NCI-H2171 treated with DMSO at 0.1 percent for 48 hours (cell line): ENCODE data around the gene TOX4.
"Not testable (repeated sequence)": the region's sequence is repeated elsewhere in the genome, so short reads cannot be mapped to it uniquely, and the experiment has no call there.

ENCODE experiments used
- DNase-seq: peaks from one replicate; lab custom pipeline; 2025; lab: John Stamatoyannopoulos, UW

Gene TOX4

DNA sequence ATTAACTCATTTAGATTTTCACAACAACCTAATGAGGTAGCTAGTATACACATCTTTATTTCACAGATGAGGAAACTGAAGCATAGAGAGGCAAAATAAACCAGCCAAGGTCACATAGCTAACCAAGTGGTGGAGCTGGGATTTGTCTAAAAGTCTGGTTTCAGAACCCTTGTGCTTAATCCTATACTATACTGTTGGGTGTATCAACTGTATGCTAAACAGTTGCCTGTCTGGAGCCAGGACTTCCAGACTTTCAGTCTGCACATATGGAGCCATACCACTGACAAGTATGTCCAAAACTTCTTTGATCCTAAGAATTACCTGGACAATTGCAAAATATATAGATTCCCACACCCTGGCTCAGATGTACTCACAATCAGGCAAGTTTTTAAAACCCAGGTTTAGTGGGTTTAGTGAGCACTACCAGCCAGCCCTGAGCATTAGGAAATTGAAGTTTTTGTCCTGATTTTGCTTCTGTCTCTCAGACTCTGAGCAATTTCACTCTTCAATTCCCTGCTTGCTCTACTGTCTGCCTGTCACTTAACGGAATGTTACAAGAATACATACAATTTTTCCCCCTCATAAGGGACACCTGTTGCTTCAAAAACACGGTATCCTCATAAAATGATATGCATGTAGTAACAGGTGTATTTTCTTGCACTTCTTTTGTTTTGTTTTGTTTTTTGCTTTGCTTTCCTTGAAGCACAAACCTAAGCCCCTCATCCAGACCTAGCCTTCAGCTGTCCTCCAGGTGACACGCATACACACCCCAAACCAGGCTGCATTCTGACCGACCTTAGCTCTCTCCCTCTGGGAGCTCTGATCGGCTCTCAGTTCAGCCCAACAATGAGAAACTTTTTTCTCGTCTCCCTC, 58.8 kb downstream of the TOX4 start:
- DNase-seq = no peak

DNA sequence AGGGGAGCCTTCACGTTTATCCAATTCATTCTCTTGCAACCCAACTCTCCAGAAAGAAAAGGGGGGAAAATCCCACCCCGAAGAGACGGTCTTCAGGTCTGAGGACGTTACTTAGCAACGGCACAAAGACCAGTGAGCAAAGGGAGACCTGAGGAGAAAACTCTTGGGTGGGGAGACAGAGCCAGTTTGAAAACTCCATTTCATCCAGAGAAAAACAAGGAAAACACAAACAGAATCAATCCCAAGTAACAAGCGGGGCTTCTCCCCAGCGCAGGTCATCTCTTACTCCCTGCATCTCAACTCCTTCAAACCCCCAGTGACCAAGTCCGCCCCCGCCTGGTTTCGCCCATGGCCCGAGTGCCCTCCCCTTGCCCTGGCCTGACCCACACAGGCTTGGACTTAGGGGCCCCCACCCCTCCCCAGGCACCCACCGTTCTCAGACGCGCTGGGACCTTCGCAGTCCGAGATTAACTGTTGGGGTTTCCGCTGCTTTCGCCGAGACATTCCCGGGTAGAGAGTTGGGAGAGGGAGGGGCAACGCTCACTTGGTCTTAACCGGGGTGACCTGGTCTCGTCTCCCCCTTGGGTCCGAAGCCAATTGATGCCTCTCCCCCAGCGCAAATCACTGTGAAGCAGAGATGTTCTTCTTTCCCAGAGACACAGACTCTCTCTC, 59.6 kb downstream of the TOX4 start:
- DNase-seq = no peak

DNA sequence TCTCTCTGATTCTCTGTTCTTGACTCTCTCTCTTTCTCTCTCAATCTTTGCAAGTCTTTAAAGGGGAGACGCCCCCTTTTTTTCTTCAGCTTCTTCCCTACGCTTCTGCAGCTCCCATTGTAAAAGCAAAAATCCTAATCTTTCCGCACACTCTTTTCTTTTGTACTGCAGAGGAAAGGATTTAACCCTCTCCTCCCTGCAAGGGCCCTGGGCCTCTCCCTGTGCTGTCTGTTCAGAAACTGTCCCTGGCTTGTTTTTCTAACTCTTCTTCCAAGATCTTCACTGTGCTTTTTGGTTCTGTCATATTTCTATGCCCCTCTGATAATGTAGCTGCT, 60.1 kb downstream of the TOX4 start:
- no peak for DNase-seq

DNA sequence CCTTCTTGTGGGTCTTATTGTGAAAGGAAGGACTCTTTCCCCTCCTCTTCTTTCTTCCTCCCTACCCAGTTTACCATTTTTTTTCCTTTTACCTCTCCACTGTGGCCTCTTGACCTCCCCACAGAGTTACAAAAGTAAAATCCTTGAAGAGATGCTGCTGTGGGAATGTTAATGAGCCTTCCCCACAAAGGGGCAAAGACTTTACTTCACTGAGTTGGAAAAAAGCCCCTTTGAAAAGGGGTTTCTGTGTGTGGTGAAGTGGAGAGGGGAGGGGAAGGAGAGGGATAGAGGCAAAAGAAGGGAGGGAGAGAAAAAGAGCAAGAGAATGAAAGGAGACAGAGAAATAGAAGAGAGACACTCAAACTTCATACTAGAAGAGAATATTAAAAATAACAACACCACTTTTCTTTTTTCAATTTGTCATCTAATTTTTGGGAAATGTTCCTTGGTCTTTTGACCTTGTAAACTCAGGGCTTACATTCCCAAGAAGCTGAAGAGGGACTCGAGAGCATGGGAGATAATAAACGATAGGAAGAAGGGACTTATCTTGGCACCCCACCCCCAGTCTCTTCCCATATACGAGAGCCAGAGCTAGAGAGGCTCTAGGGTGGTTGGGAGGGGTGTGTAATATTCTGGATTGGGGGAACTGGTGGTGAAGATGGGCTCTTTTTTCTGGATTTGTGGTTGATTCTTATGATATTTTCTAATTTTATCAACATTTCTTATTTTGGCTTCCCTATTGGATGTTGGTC, 62.4 kb downstream of the TOX4 start:
- DNase-seq = no peak

DNA sequence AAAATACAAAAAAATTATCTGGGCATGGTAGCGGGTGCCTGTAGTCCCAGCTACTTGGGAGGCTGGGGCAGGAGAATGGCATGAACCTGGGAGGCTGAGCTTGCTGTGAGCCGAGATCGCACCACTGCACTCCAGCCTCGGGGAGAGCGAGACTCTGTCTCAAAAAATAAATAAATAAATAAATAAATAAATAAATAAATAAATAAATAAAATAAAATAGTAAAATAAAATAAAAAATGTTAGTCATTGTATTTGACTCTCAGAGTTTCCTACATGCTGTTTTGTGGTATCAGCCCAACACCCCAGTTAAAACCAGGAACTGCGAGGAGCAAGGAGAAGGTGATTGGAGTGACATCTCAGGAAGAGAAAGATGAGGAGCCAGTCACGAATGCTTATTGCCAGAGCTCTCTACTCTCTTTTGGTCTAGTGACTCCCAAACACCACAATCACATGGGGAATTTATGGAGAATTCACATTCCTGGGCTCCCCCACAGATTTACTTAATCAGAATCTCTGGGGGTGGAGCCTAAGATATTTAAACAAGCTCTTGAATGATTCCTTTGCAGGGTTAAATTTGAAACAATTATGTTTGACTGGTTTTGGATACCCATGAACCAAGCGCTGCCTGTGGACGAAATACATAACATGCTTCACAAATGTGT, 64.5 kb downstream of the TOX4 start:
- DNase-seq = no peak

DNA sequence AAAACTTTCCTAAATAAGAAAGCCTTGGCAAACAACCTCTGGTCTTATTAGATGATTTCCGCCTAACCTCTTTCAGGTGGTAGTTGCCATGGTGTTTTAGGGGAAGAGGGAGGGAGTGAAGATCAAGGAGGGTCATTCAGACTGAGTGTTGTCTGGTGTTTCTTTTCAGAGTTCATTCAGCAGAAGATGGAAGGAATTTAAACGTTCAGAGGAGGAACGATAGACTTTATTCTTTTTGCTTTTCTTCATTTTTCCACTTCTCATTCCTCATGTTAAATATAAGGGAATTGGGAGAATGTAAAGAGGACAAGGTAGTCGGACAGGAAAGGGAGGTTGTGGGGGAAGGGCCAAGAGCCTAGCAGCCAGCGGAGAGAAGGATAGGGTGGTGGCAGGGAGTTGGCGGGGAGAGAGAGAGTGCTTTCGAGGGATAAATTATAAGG, 66.5 kb downstream of the TOX4 start:
- DNase-seq = peak; percentile 95

DNA sequence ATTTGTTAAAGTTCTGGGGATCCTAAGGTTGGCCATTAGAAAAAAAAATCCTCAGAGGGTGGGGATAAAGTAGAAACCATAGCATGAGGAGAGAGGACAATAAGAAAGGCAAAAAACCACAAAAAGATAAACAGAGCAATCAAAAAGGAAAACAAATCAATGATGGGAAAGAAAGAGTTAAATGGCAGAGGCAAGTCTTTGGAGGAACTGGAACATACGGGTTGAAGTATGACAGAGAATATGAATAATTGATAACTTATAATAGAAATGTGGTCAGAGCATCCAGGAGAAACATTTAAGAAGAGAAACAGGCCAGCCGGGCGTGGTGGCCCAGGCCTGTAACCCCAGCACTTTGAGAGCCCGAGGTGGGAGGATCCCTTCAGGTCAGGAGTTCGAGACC, 67.0 kb downstream of the TOX4 start:
- peak; percentile 72 for DNase-seq

DNA sequence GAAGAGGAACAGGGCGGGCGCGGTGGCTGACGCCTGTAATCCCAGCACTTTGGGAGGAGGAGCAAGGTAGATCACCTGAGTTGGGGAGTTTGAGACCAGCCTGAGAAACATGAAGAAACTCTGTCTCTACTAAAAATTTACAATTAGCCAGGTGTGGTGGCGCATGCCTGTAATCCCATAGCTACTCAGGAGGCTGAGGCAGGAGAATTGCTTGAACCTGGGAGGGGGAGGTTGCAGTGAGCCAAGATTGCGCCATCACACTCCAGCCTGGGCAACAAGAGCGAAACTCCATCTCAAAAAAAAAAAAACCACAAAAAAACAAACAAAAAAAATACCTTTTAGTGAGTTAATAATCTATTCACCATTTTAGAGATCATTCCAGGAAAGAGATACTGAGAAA, 67.6 kb downstream of the TOX4 start:
- DNase-seq = not testable (repeated sequence)
